ENCODE measurements around the gene TTC22.

- TF ChIP-seq POLR2AphosphoS5 (IDR thresholded peaks at IDR 0.05) (no peak), EP300 (IDR thresholded peaks at IDR 0.05) (no peak), CTCF (IDR thresholded peaks at IDR 0.05) (no peak), POLR2A (IDR thresholded peaks at IDR 0.05) (no peak)
Observed at GRCh38 chr1:54812801-54813484, 11.8 kb upstream of the TTC22 start.
